Measurements from ENCODE around the gene TCAP.

DNA sequence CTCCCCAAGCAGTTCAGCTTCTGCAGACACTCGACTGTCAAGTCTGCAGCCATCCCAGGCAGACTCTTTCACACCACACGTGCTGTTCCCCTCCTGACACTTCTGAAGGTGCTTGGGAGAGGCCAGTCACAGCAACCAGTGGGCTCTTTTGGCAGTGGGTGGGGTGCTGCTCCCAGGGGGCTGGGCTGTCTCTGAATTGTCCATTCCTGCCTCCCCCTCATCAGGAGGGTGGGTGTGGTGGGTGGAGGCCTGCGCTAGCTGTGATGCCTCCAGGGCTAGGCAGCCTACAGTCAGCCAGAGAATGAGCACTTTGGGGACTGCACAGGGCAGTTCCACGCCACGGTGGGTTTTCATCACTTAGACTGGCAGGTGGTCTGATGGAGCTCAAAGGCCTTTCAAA, 17.9 kb upstream of the TCAP start:
- TF ChIP-seq, protein P1, sequence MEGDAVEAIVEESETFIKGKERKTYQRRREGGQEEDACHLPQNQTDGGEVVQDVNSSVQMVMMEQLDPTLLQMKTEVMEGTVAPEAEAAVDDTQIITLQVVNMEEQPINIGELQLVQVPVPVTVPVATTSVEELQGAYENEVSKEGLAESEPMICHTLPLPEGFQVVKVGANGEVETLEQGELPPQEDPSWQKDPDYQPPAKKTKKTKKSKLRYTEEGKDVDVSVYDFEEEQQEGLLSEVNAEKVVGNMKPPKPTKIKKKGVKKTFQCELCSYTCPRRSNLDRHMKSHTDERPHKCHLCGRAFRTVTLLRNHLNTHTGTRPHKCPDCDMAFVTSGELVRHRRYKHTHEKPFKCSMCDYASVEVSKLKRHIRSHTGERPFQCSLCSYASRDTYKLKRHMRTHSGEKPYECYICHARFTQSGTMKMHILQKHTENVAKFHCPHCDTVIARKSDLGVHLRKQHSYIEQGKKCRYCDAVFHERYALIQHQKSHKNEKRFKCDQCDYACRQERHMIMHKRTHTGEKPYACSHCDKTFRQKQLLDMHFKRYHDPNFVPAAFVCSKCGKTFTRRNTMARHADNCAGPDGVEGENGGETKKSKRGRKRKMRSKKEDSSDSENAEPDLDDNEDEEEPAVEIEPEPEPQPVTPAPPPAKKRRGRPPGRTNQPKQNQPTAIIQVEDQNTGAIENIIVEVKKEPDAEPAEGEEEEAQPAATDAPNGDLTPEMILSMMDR (IDR thresholded peaks at IDR 0.05), result no peak
- TF ChIP-seq POLR2A (IDR thresholded peaks at IDR 0.05) (no peak), EP300 (IDR thresholded peaks at IDR 0.05) (no peak), POLR2AphosphoS5 (IDR thresholded peaks at IDR 0.05) (no peak)
